ENCODE data around the gene GP5.

GP5 gene

GRCh38 chr3:194351952-194352536 is 47.0 kb downstream of the GP5 start (continued):
- TF ChIP-seq ZFHX2 (tag by site-specific recombination; conservative IDR thresholded peaks at IDR 0.05) (peak; percentile 100), HOXC10 (CRISPR knock-in tag; IDR thresholded peaks at IDR 0.05) (no peak), ZNF610 (tag by site-specific recombination; IDR thresholded peaks at IDR 0.05; ENCODE audit: borderline replicate concordance) (no peak), ZBTB11 (tag by site-specific recombination; conservative IDR thresholded peaks at IDR 0.05; ENCODE audit: low read depth) (no peak)

- TF ChIP-seq ZNF560 (tag by site-specific recombination; IDR thresholded peaks at IDR 0.05; ENCODE audit: borderline replicate concordance) (no peak), ZNF558 (tag by site-specific recombination; IDR thresholded peaks at IDR 0.05) (no peak), SCRT1 (tag by site-specific recombination; IDR thresholded peaks at IDR 0.05; ENCODE audit: borderline replicate concordance) (no peak), ZSCAN30 (tag by site-specific recombination; IDR thresholded peaks at IDR 0.05) (no peak), ZNF138 (tag by site-specific recombination; IDR thresholded peaks at IDR 0.05; ENCODE audit: borderline replicate concordance) (no peak), ZNF626 (tag by site-specific recombination; IDR thresholded peaks at IDR 0.05) (no peak), HOXD13 (CRISPR knock-in tag; IDR thresholded peaks at IDR 0.05; ENCODE audit: borderline replicate concordance) (no peak)
- H3K9me3 ChIP-seq (ENCODE audit: control insufficient read depth, insufficient read depth, low read depth, low read length): no peaks in the 10 kb centered on the region
- ChIA-PET CTCF (interaction anchor here (0.6 to 1.5 kb wide), 4 partner anchors 12 to 572 kb away, joined by 3 to 4 read pairs (median 4); no protein-coding TSS in a partner anchor), POLR2A (interaction anchor here (0.5 to 0.9 kb wide), 2 partner anchors 24 to 211 kb away, joined by 3 to 4 read pairs; no protein-coding TSS in a partner anchor)
- peak within 1 kb of the TSS; percentile 48 for H3K27ac ChIP-seq (ENCODE audit: extremely low read depth, low read depth, low read length)
- no peak within 1 kb of the TSS for H3K4me3 ChIP-seq (ENCODE audit: low read depth, low read length)
- H3K4me1 ChIP-seq (ENCODE audit: control insufficient read depth, insufficient read depth, low read length): peaks cover 4% of the 10 kb centered on the region; the same call in 1 of the 2 replicates
- H3K36me3 ChIP-seq (ENCODE audit: control insufficient read depth in 2 of 2, insufficient read depth in 1 of 2, low read length in 2 of 2): no peaks in the 10 kb centered on the region
These were observed 47.9 kb downstream of the GP5 start, which contains the start of gene CPN2 for GRCh38 chr3:194351080-194351672. Gene CPN2, minus strand, starts transcription at chr3:194351328. Its CDS starts 8,626 bp downstream, at chr3:194342702.

- CTCF ChIA-PET: interaction anchor here (0.6 to 1.5 kb wide), 4 partner anchors 11 to 571 kb away, joined by 3 to 4 read pairs (median 4); no protein-coding TSS in a partner anchor
- POLR2A ChIA-PET: interaction anchor here (0.5 to 0.9 kb wide), 3 partner anchors 25 to 243 kb away, joined by 3 to 4 read pairs (median 3); no protein-coding TSS in a partner anchor
- H3K4me1 ChIP-seq (ENCODE audit: control insufficient read depth, insufficient read depth, low read length): peaks cover 4% of the 10 kb centered on the region; the same call in 1 of the 2 replicates
- no peaks in the 10 kb centered on the region for H3K9me3 ChIP-seq (ENCODE audit: control insufficient read depth, insufficient read depth, low read depth, low read length)
- H3K27ac ChIP-seq (ENCODE audit: extremely low read depth, low read depth, low read length): peak overlapping the region; percentile 48; the same call in 1 of the 2 replicates
- H3K4me3 ChIP-seq (ENCODE audit: low read depth, low read length): no peak overlapping the region
- no peaks in the 10 kb centered on the region for H3K36me3 ChIP-seq (ENCODE audit: control insufficient read depth in 2 of 2, insufficient read depth in 1 of 2, low read length in 2 of 2)
- TF ChIP-seq ZNF132 (tag by site-specific recombination; IDR thresholded peaks at IDR 0.05; ENCODE audit: borderline replicate concordance) (no peak), ZNF324 (tag by site-specific recombination; IDR thresholded peaks at IDR 0.05) (no peak), ZBTB17 (tag by site-specific recombination; IDR thresholded peaks at IDR 0.05) (no peak), ZNF362 (tag by site-specific recombination; IDR thresholded peaks at IDR 0.05) (no peak), ZNF664 (tag by site-specific recombination; IDR thresholded peaks at IDR 0.05) (no peak), ATF2 (tag by site-specific recombination; IDR thresholded peaks at IDR 0.05; ENCODE audit: low read depth) (no peak), KLF10 (tag by site-specific recombination; IDR thresholded peaks at IDR 0.05) (no peak), ZNF623 (tag by site-specific recombination; IDR thresholded peaks at IDR 0.05) (0 out of 2 replicates have a peak, but pooled peaks have one; percentile 1), HIC1 (tag by site-specific recombination; IDR thresholded peaks at IDR 0.05) (no peak), ZNF555 (tag by site-specific recombination; conservative IDR thresholded peaks at IDR 0.05) (no peak), ZFHX2 (tag by site-specific recombination; conservative IDR thresholded peaks at IDR 0.05) (0 out of 2 replicates have a peak, but pooled peaks have one; percentile 4)
These were observed 48.4 kb downstream of the GP5 start for GRCh38 chr3:194350726-194351071.
